A549 treated with CORT108297 at 1 μM for 4 hours (cell line): ENCODE measurements around the gene CAMK2B. TPM values are rescaled to one million over a fixed set of nuclear protein-coding genes. Genes with fewer than 3 reads are reported as not detected.

ENCODE experiments used
- total RNA-seq: library from RNA; stranded (reverse); fragments of 200-300 nt; extraction: Qiagen RNA extraction; gene quantifications from 5 replicates; pipeline ENCODE4 v1.2.3, GENCODE V29; 2022

Gene CAMK2B
- total RNA-seq = 0.12 to 0.27 TPM (median 0.17 TPM) in 5 replicates

DNA sequence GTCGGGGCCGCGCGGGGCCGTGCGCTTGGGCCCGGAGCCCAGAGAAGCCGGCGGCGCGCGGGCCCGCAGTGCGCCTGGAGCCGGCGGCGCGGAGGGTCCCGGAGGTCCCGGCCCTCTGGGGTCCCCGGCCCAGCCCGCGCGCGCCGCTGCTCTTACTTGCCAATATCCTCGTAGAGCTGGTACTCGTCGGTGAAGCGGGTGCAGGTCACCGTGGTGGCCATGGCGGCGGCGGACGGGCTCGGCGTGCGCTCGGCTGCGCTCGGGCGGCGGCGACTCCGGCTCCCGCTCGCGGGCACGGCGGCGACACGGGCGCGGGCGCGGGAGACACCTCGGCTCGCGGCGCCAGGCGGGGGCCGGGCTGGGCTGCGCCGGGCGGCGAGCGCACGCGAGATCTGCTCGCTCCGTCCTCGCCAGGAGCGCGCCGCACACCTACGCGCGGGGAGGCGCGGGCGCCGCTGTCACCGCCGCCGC is at the start of gene CAMK2B:
Gene CAMK2B (minus strand): TSS at position 394 of the 471 bp plus-strand sequence. CDS start 173 bp downstream, at position 221.

DNA sequence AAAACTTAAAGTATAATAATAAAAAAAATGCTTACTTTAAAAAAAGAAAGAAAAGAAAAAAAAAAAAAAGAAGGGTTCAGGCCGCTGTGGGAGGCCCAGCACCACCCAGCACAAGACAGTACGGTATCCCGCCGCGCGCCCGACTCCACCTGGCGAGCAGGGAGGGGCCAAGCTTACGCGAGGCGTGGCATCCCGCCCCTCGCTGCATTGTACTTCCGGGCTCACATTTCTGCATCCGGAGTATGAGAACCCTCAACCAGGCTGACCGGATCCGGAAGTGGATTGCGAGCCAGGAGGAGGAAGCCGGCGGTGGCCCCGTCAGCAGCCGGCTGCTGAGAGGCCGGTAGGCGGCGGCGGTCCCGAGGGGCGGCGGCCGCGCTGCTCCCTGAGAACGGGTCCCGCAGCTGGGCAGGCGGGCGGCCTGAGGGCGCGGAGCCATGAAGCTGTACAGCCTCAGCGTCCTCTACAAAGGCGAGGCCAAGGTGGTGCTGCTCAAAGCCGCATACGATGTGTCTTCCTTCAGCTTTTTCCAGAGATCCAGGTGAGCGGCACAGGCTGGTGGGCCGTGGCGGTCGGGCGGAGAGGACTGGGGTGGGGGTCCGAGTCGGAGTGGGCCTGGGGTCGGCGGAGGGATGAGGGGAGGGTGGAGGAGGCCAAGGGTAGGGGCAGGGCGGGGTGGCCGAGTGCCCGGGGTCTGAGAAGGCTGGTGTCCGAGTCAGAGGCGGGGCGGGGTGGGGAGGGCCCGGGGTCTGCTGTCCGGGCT is 124.5 kb downstream of the CAMK2B start, which contains the start of gene YKT6:
Gene YKT6 (plus strand): TSS at position 280 of the 763 bp plus-strand sequence. CDS start 158 bp downstream, at position 438.

DNA sequence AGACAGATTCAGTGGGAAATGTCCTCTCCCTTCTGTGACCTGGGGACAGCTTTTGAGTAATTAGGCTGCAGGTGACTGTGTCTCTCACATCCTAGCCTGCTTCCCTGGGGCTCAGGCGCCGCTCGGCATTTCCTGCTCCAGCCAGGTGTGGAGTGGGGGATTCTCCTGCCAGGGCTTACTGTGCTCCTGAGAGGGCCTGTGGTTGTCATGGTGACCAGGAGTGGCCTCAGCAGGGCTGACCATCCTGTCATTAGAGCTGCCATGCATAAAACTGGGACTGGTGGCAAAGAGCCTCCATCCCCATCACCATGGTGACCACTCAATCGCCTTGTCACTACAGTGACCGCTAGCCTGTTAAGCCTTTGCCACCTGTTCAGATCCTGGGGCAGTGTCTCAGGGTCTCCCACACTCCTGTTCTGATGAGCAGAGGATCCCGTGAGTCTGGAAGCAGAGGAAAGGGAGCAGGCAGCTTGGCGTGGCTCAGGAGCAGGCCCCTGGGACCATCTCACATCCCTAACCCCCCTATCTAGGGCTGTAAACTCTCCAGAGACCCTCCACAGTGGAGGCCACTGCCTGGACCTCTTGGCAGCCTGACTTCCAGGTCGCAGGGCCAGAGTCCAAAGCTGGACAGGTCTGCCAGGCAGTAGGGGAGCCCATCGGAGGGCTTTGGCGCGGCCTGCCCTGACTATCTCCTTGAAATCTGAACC is 136.0 kb downstream of the CAMK2B start, which contains the start of gene GCK:
Gene GCK (minus strand): TSS at position 154 of the 707 bp plus-strand sequence. CDS start 486 bp downstream, outside the sequence.

Other genes starting within 250 kb of the CAMK2B start
- gene POLM, start 243.1 kb downstream of the CAMK2B start, total RNA-seq = 4.1 to 8.5 TPM (median 7.2 TPM) in 5 replicates
- gene AEBP1, start 221.2 kb downstream of the CAMK2B start, total RNA-seq = 0.02 TPM in 1 of 5 replicates, not detected in the others
- 144 to 174 TPM (median 172 TPM) in 5 replicates for gene POLD2, start 202.0 kb downstream of the CAMK2B start, total RNA-seq
- not detected in 5 replicates for gene MYL7, start 184.3 kb downstream of the CAMK2B start, total RNA-seq
- gene GCK, start 136.2 kb downstream of the CAMK2B start, total RNA-seq = not detected in 5 replicates
- 117 to 126 TPM (median 120 TPM) in 5 replicates for gene YKT6, start 124.6 kb downstream of the CAMK2B start, total RNA-seq
- 50.9 to 62.9 TPM (median 58.9 TPM) in 5 replicates for gene NUDCD3, start 165.1 kb upstream of the CAMK2B start, total RNA-seq
- gene NPC1L1, start 215.7 kb upstream of the CAMK2B start, total RNA-seq = 0.01 to 0.08 TPM (median 0.06 TPM) in 5 replicates
- gene DDX56, start 248.3 kb upstream of the CAMK2B start, total RNA-seq = 110 to 137 TPM (median 121 TPM) in 5 replicates